Osteoblast (primary cell): ENCODE measurements around the gene KCNK17. TPM values are rescaled to one million over a fixed set of nuclear protein-coding genes. Genes with fewer than 3 reads are reported as not detected.

Experiments
- DNase-seq: peaks from one replicate; pipeline ENCODE4 v3.0.0; 2011; ENCODE audit warnings: low spot score, mixed read lengths; ENCODE audit not compliant: insufficient read length; ENCODE audit errors: missing footprints
- H2AFZ ChIP-seq: 2 replicates; pipeline ENCODE4 v1.6.0; 2011; ENCODE audit warnings: mild to moderate bottlenecking, low read length
- H3K27ac ChIP-seq: 2 replicates; pipeline ENCODE4 v1.5.1; 2011; ENCODE audit warnings: mild to moderate bottlenecking, low read depth, low read length, moderate library complexity
- H3K27me3 ChIP-seq: 2 replicates; pipeline ENCODE4 v1.6.0; 2012; ENCODE audit warnings: mild to moderate bottlenecking, control low read depth, inconsistent platforms, low read length, moderate library complexity; ENCODE audit not compliant: insufficient read depth
- H3K36me3 ChIP-seq: 2 replicates; pipeline ENCODE4 v1.5.1; 2011; ENCODE audit warnings: mild to moderate bottlenecking, low read length, control low read depth, moderate library complexity; ENCODE audit not compliant: insufficient read depth
- H3K4me1 ChIP-seq: 2 replicates; pipeline ENCODE4 v1.5.1; 2011; ENCODE audit warnings: mild to moderate bottlenecking, low read length, control low read depth, moderate library complexity; ENCODE audit not compliant: insufficient read depth
- H3K4me2 ChIP-seq: 2 replicates; pipeline ENCODE4 v1.6.0; 2011; ENCODE audit warnings: mild to moderate bottlenecking, low read length; ENCODE audit not compliant: insufficient read depth
- H3K4me3 ChIP-seq: fragments of 200-600 bp; sonication (generic); 3 replicates; pipeline ENCODE4 v1.5.1; 2012; ENCODE audit warnings: mild to moderate bottlenecking, low read length, inconsistent platforms; ENCODE audit not compliant: insufficient read depth
- H3K79me2 ChIP-seq: 2 replicates; pipeline ENCODE4 v1.6.0; 2012; ENCODE audit warnings: mild to moderate bottlenecking, low read length, control low read depth, inconsistent platforms; ENCODE audit not compliant: insufficient read depth
- H3K9me3 ChIP-seq: 2 replicates; pipeline ENCODE4 v1.5.1; 2011; ENCODE audit warnings: low read depth, low read length, control low read depth
- H4K20me1 ChIP-seq: 2 replicates; pipeline ENCODE4 v1.6.0; 2012; ENCODE audit warnings: mild to moderate bottlenecking, low read length, control low read depth; ENCODE audit not compliant: insufficient read depth
- total RNA-seq: library from RNA; depleted of rRNA; stranded (reverse); fragments of >200 nt; gene quantifications from 2 replicates; pipeline ENCODE4 v1.2.3, GENCODE V29; 2012
- TF ChIP-seq, protein P1 (sequence below): IDR thresholded peaks from 2 replicates; pipeline ENCODE4 v1.5.1; 2011; ENCODE audit warnings: mild to moderate bottlenecking, low read depth, low read length, moderate library complexity; ENCODE audit errors: extremely low read depth

The KCNK17 gene
- total RNA-seq, 1 donor, result not detected

DNA sequence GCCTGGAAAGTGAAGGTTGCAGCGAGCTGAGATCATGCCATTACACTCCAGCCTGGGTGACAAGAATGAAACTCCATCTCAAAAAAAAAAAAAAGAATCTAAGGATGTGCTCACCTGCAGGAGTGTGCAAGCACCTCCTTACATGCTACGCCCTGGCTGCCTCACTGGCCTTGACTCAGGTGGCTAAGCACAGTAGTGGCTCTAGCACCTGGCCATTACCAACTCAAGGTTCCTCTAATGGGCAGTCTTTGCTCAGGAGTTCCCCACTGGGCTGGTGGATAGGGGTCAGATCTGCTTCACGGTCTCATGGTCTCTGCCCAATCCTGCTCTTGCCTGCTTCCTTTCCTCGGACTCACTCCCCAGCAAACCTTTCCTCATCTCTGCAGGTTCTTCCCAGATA lies 39.7 kb downstream of the KCNK17 start:
- Histone ChIP-seq H3K4me1 (no peaks in the 10 kb centered on the region), H3K27me3 (no peaks in the 10 kb centered on the region), H3K27ac (no peak overlapping the region), H3K4me3 (no peak overlapping the region), H3K4me2 (no peak overlapping the region), H4K20me1 (no peaks in the 10 kb centered on the region), H3K79me2 (no peaks in the 10 kb centered on the region), H3K9me3 (no peaks in the 10 kb centered on the region), H3K36me3 (no peaks in the 10 kb centered on the region), H2AFZ (no peak overlapping the region)
- no peak for DNase-seq
- TF ChIP-seq, protein P1, sequence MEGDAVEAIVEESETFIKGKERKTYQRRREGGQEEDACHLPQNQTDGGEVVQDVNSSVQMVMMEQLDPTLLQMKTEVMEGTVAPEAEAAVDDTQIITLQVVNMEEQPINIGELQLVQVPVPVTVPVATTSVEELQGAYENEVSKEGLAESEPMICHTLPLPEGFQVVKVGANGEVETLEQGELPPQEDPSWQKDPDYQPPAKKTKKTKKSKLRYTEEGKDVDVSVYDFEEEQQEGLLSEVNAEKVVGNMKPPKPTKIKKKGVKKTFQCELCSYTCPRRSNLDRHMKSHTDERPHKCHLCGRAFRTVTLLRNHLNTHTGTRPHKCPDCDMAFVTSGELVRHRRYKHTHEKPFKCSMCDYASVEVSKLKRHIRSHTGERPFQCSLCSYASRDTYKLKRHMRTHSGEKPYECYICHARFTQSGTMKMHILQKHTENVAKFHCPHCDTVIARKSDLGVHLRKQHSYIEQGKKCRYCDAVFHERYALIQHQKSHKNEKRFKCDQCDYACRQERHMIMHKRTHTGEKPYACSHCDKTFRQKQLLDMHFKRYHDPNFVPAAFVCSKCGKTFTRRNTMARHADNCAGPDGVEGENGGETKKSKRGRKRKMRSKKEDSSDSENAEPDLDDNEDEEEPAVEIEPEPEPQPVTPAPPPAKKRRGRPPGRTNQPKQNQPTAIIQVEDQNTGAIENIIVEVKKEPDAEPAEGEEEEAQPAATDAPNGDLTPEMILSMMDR, result no peak

GRCh38 chr6:39273406-39273821 lies 40.8 kb downstream of the KCNK17 start:
- Histone ChIP-seq H3K4me2 (no peak overlapping the region), H3K4me1 (no peaks in the 10 kb centered on the region), H3K79me2 (no peaks in the 10 kb centered on the region), H4K20me1 (no peaks in the 10 kb centered on the region), H3K27me3 (no peaks in the 10 kb centered on the region), H3K27ac (no peak overlapping the region), H3K9me3 (no peaks in the 10 kb centered on the region), H3K4me3 (no peak overlapping the region), H3K36me3 (no peaks in the 10 kb centered on the region), H2AFZ (no peak overlapping the region)
- TF ChIP-seq, protein P1, result no peak
- DNase-seq, result no peak

DNA sequence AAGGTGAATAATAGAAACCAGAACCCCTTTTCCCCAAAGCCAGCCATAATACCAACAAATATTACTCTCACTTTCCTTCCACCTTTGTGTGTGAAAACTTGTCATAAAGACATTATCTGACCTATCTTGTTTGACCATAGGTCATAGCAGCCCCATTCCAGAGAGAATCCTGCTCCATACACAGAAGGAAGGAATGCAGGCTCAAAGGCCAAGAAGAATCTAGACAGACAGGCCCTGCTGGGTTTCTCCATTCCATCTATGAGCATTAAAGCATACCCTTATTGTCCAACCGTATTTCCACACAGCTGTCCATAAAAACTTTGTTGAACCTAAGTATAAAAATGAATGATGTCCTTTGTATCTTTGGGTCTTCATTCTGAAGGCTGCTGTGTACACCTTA lies 44.3 kb downstream of the KCNK17 start:
- no peak overlapping the region for H3K4me2 ChIP-seq
- no peaks in the 10 kb centered on the region for H3K27me3 ChIP-seq
- no peaks in the 10 kb centered on the region for H3K79me2 ChIP-seq
- H3K9me3 ChIP-seq, result no peaks in the 10 kb centered on the region
- H3K27ac ChIP-seq, result no peak overlapping the region
- TF ChIP-seq, protein P1, result no peak
- H2AFZ ChIP-seq, result no peak overlapping the region
- no peak for DNase-seq
- H4K20me1 ChIP-seq, result no peaks in the 10 kb centered on the region
- H3K36me3 ChIP-seq, result no peaks in the 10 kb centered on the region
- no peaks in the 10 kb centered on the region for H3K4me1 ChIP-seq
- H3K4me3 ChIP-seq, result no peak overlapping the region

- DNase-seq, result no peak
- Histone ChIP-seq H3K4me1 (no peaks in the 10 kb centered on the region), H3K4me2 (no peak overlapping the region), H3K27ac (no peak overlapping the region), H4K20me1 (no peaks in the 10 kb centered on the region), H3K9me3 (no peaks in the 10 kb centered on the region), H3K36me3 (no peaks in the 10 kb centered on the region), H2AFZ (no peak overlapping the region), H3K79me2 (no peaks in the 10 kb centered on the region), H3K27me3 (no peaks in the 10 kb centered on the region), H3K4me3 (no peak overlapping the region)
- TF ChIP-seq, protein P1, result no peak
Measured at GRCh38 chr6:39268721-39269120, 45.5 kb downstream of the KCNK17 start.
